ENCODE measurements around the gene MBOAT7. TPM values are rescaled to one million over a fixed set of nuclear protein-coding genes. Genes with fewer than 3 reads are reported as not detected.

The MBOAT7 gene
- total and polyA plus RNA-seq, 4 donors: 10.3 to 31.5 (median 15.0) TPM

- 86% methylated on average over 25 of the region's 25 CpGs for WGBS
Measured at GRCh38 chr19:54173951-54174834, 15.2 kb downstream of the MBOAT7 start.

More at GRCh38 chr19:54173951-54174834, 15.2 kb downstream of the MBOAT7 start:
- H3K9me3 ChIP-seq (ENCODE audit: control insufficient read depth in 4 of 4, low read length in 3 of 4): no peaks in the 10 kb centered on the region
- no peaks in the 10 kb centered on the region for H3K4me1 ChIP-seq (ENCODE audit: control insufficient read depth in 4 of 4, insufficient read depth in 4 of 4, low read length in 3 of 4)
- H3K36me3 ChIP-seq (ENCODE audit: control insufficient read depth in 4 of 4, insufficient read depth in 3 of 4, low read depth in 1 of 4, low read length in 3 of 4): peaks cover 0 to 6% (median 2%) of the 10 kb centered on the region in 4 donors
- no peak for DNase-seq (ENCODE audit: low spot score)
- H3K27me3 ChIP-seq (ENCODE audit: control insufficient read depth in 4 of 4, insufficient read depth in 4 of 4, low read length in 3 of 4): no peaks in the 10 kb centered on the region
- no peak for TF ChIP-seq MAX (IDR thresholded peaks at IDR 0.05)
- TF ChIP-seq JUND (IDR thresholded peaks at IDR 0.05): no peak
- no peak for TF ChIP-seq FOXA2 (IDR thresholded peaks at IDR 0.05)
- no peak for TF ChIP-seq ZBTB33 (IDR thresholded peaks at IDR 0.05)
- TF ChIP-seq EGR1 (IDR thresholded peaks at IDR 0.05; ENCODE audit: low read depth in 2 of 2): no peak
- TF ChIP-seq HNF4A (conservative IDR thresholded peaks at IDR 0.05): no peak
- no peak for TF ChIP-seq RAD21 (IDR thresholded peaks at IDR 0.05)
- no peak for TF ChIP-seq HNF4G (IDR thresholded peaks at IDR 0.05)
- no peak for TF ChIP-seq SP1 (IDR thresholded peaks at IDR 0.05)
- no peak for TF ChIP-seq NR2F2 (IDR thresholded peaks at IDR 0.05)
- no peak for TF ChIP-seq CTCF (IDR thresholded peaks at IDR 0.05; ENCODE audit: low read depth, low read length, missing input control)
- no peak for TF ChIP-seq TAF1 (conservative IDR thresholded peaks at IDR 0.05)
- TF ChIP-seq ATF3 (IDR thresholded peaks at IDR 0.05): no peak
- no peak for TF ChIP-seq FOXA1 (IDR thresholded peaks at IDR 0.05)
- no peak for TF ChIP-seq REST (IDR thresholded peaks at IDR 0.05)
- TF ChIP-seq YY1 (IDR thresholded peaks at IDR 0.05): no peak
- no peak for TF ChIP-seq GABPA (IDR thresholded peaks at IDR 0.05 in 1 of 2, conservative IDR thresholded peaks at IDR 0.05 in 1 of 2)
- no peak overlapping the region for H3K27ac ChIP-seq (ENCODE audit: low read depth in 1 of 2, low read length in 2 of 2)
- H3K4me3 ChIP-seq (ENCODE audit: low read depth in 1 of 3, low read length in 3 of 3): no peak overlapping the region
- no peak overlapping the region for H3K9ac ChIP-seq (ENCODE audit: low read depth in 1 of 2, low read length in 2 of 2)
